ENCODE results near the gene ADAMTS9.

The ADAMTS9 gene

DNA sequence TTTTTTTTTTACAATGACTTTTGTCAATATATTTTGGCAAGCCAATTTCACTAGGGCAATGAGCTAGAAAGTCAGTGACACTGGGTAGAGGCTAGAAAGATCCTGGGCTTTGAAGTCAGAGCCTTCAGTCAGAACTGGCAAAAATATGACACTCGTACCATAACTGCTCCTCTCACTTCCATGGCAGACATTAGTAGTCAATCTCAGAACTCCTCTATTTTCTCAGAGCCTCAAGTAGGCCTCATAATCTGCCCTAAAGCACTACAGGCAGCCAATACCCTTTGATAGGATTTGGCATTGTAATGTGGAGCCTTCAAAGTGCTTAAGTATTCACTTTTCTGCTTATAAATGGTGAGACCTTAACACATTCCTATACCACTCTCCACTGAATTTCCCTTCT, 67.8 kb downstream of the ADAMTS9 start:
- in situ Hi-C loops (cut with HindIII; ENCODE audit: low sequenced_read_pairs): no loop called here
- no peak overlapping the region for H3K4me3 ChIP-seq (ENCODE audit: low read depth, low read length)
- no peak for TF ChIP-seq CTCF (IDR thresholded peaks at IDR 0.05; ENCODE audit: low read depth, low read length, missing control alignments)
- DNase-seq (ENCODE audit: low read depth): no peak

DNA sequence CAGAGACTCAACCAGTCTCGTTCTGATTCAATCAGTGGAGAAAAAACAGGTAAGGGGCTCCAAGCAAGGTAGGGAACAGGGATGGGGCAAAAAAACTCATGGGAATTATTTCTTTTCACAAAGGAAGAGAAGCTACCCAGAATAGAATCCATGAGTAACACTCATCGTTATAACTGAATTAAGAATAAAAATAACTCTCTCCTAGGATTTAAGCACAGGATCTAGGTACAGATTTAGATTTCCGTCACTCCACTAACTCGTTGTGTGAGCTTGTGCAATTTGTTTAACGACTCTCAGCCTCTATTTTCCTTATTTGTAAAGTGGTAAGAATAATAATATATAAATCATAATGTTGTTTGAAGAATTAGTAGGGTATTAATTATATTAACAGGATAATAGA, 68.6 kb downstream of the ADAMTS9 start:
- no peak for DNase-seq (ENCODE audit: low read depth)
- in situ Hi-C loops (cut with HindIII; ENCODE audit: low sequenced_read_pairs): no loop called here
- no peak overlapping the region for H3K4me3 ChIP-seq (ENCODE audit: low read depth, low read length)
- no peak for TF ChIP-seq CTCF (IDR thresholded peaks at IDR 0.05; ENCODE audit: low read depth, low read length, missing control alignments)

DNA sequence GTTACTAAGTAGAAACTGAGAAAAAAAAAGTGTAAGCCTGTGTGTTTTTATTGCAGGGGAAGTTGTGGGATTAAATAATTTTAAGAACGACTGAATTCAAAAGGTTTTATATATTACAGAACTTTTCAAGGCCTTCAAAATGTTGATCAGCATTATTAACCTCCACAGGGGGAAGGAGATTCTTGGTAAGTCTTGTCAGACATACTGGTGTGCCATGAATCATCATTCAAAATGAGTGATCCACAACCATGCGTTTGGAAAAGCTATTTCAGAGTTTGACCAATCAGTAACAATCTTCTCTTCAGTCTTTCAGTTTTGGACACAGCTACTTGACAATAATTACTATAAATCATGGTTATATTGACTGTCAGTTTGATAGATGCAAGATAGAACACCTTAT, 70.2 kb downstream of the ADAMTS9 start:
- no peak overlapping the region for H3K4me3 ChIP-seq (ENCODE audit: low read depth, low read length)
- in situ Hi-C loops (cut with HindIII; ENCODE audit: low sequenced_read_pairs): no loop called here
- no peak for DNase-seq (ENCODE audit: low read depth)
- no peak for TF ChIP-seq CTCF (IDR thresholded peaks at IDR 0.05; ENCODE audit: low read depth, low read length, missing control alignments)

- TF ChIP-seq CTCF (IDR thresholded peaks at IDR 0.05; ENCODE audit: low read depth, low read length, missing control alignments): no peak
- no peak overlapping the region for H3K4me3 ChIP-seq (ENCODE audit: low read depth, low read length)
- in situ Hi-C loops (cut with HindIII; ENCODE audit: low sequenced_read_pairs): no loop called here
- DNase-seq (ENCODE audit: low read depth): no peak
Measured at GRCh38 chr3:64616953-64617352, 70.8 kb downstream of the ADAMTS9 start.

DNA sequence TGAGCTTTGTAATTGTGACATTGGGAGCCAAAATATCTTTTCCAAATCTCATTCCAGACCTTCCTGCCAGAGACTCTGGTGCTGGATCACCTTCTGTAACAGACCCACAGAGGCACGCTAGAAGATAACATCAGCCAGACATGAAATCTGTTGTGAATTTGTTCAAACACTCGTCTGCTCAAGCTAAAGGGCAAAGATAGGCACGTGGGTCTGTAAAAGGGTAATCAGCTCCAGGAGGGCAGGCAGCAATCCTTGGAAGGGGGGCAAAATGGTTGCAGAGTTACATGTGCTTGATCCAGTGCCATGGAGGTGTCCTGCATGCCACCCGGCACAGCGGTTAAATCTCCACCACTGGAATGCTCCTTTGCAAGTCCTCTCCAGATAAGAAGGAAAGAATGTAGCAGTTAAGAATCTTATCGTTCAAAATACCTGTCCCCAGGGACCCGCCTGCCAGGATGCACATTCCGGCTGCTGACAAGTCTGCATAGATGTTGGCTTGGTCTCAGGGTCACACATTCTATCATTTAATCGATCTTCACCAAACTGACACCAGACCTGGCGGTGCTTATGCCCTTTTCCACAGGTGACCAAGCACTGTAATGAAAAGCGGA, 74.8 kb downstream of the ADAMTS9 start:
- in situ Hi-C loops (cut with HindIII; ENCODE audit: low sequenced_read_pairs): no loop called here
- H3K4me3 ChIP-seq (ENCODE audit: low read depth, low read length): no peak overlapping the region
- no peak for TF ChIP-seq CTCF (IDR thresholded peaks at IDR 0.05; ENCODE audit: low read depth, low read length, missing control alignments)
- DNase-seq (ENCODE audit: low read depth): no peak

DNA sequence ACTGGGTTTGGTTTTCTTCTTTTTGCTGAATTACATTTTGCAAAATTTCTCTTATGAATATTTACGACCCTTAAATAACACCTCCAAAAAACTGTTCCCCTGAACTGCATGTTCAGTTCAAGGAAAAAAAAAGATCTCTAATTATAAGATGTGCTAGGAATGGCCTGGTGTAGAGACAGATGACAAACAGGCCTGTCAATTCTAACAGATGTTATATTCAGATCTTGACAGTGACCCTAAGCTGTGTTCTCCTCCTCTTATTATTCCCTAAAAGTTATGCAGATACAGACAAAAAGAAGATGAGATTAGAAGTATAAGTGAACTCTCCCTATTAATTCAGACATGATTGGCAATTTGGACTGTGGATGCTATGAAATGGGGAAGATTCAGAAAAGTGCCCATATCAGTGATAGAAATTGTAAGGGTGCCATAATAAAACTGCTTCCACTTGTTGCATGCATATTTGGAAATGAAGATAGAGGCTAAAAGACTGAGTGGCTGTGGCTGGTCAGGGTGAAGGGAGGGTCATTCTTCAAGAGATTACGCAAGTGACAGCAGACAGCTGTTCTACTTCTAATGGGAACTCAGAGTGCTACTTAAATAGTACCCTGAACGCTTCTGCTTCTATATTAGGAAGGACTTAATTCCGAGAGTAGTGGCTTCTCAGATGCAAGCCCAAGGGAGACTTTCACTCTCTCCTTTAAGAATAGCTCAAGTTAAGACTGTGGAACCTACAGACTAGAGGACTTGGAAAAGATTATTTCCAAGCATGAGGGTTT, 75.5 kb downstream of the ADAMTS9 start:
- no peak for TF ChIP-seq CTCF (IDR thresholded peaks at IDR 0.05; ENCODE audit: low read depth, low read length, missing control alignments)
- in situ Hi-C loops (cut with HindIII; ENCODE audit: low sequenced_read_pairs): no loop called here
- no peak for DNase-seq (ENCODE audit: low read depth)
- H3K4me3 ChIP-seq (ENCODE audit: low read depth, low read length): no peak overlapping the region
